GM12873 (cell line): Measurements from ENCODE around the gene FREM1.

Experiments
- TF ChIP-seq, protein P1 (sequence below): IDR thresholded peaks from 2 replicates; pipeline ENCODE4 v1.5.1; 2012; ENCODE audit warnings: low read depth, mild to moderate bottlenecking, moderate library complexity, low read length, control low read depth; ENCODE audit not compliant: insufficient read depth; ENCODE audit errors: missing control alignments

Gene FREM1

DNA sequence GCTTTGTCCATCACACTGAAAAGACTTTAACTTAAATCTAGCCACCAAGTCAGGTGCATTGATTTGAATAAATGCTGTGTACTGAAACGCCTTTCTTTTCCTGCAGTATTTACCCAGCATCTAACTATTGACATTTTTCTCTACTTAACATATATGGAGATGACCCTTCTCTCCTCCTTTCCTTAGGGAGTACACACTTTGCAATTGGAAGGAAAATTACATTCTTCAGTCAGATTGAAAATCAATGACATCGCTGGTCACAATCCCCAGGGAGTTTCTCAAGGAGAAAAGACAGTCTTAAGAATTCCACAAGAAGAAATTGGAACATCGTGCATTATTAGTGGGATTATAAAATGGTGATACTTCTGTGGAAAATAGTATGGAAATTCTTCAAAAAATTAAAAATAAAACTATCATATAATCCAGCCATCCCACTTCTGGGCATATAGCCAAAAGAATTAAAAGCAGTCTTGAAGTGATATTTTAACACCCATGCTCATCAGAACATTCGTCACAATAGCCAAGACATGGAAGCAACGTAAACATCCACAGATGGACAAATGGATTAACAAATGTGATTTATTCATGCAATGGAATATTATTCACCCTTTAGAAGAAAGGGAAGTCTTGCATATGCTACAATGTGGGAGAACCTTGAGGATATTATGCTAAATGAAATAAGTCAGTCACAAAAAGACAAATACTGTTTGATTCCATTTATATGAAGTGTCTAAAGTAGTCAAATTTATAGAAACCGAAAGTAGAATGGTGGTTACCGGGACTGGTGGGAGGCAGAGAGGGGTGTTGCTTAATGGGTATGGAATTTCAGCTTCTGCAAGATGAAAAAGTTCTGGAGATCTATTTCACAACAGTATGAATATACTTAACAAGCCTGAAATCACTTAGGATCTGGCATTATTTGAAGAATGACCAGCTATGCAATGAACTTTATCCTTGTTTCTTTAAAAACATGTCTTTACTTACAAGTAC is 14.3 kb upstream of the FREM1 start:
- TF ChIP-seq, protein P1, sequence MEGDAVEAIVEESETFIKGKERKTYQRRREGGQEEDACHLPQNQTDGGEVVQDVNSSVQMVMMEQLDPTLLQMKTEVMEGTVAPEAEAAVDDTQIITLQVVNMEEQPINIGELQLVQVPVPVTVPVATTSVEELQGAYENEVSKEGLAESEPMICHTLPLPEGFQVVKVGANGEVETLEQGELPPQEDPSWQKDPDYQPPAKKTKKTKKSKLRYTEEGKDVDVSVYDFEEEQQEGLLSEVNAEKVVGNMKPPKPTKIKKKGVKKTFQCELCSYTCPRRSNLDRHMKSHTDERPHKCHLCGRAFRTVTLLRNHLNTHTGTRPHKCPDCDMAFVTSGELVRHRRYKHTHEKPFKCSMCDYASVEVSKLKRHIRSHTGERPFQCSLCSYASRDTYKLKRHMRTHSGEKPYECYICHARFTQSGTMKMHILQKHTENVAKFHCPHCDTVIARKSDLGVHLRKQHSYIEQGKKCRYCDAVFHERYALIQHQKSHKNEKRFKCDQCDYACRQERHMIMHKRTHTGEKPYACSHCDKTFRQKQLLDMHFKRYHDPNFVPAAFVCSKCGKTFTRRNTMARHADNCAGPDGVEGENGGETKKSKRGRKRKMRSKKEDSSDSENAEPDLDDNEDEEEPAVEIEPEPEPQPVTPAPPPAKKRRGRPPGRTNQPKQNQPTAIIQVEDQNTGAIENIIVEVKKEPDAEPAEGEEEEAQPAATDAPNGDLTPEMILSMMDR: no peak

DNA sequence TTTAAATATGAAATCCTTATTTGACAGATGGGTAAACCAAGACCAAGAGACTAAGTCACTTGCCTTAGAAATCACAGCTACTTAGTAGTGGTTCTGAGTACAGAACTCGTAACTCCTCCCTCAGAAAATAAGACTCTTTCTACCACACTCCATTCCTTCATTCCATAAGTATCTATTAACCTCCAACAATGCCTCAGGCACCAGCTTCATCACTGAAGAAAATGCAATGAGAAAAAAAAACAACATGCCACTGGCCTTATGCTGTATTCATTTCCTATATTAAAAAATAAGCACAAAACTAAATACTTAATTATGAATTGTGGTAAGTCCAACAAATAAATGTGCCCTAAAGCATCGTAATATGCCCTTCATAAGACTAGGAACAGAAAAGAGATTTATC is 13.5 kb upstream of the FREM1 start:
- TF ChIP-seq, protein P1: no peak

DNA sequence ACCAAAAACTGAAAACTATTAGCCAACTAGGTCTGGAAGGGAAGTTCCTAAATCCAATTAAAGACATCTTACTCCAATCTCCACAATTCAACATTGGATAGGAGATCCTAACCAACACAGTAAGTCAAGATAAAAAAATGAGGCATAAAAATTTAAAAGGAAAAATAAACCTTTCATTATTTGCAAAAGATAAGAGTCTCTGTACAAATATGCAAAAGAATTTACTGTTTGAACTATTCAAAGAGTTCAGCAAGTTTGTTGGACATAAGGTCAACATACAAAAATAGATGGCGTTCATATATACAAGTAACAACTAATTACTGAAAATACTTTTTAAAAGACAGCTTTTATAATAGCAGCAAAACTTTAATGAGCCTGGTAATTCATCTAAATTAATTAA is 3.1 kb upstream of the FREM1 start:
- TF ChIP-seq, protein P1: no peak

DNA sequence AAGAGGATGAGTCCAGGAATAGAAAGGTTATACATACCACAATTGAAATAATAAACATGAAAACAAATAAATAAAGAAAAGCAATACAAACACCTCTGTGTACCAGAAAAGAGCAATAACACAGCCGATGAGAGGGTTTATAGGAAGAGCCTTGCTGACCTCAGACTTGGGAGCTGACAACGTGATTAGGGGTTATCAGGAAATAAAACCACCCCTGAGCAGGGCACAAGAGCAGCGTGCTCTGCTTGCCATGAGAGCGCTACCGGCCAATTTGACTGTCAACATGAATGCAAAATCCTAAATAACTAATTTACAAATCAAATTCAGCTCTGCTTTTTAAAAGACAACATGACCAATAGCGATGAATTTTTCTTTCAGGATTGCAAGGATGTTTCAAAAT is 2.6 kb upstream of the FREM1 start:
- TF ChIP-seq, protein P1: no peak

DNA sequence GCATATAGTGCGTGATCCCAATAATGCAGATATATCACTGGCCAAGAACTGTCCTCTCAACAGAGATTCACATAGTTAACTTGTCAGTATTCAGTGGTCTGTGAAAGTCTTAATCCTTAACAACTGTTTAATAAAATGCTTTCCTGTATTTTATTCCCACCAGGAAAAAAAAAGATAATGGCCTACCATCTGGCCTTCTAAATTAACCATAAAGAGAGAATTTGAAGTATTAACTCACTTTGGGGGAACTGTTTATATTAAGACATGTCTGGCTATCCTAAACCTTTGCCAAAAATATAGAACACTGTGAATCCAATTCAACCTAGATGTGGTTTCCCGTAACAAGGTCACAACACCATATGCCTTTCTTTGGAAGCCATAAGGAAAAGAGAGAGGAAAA is 818 bp upstream of the FREM1 start:
- TF ChIP-seq, protein P1: no peak

DNA sequence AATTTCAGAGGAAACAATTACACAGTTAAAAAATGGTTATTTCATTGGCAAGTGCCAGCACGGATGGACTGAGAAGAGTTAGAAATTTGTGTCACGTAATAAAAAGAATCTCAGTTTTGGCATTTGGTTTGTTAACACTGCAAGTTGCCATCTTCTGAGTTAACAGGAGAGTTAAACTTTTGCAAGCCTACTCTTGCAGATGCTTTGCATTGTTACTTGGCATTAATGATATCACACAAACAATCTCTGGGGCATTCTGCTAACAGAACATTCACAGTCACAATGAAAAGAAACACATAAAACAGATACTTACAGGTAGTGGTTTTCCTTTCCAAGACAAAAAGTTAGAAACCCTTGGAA is 647 bp downstream of the FREM1 start:
- TF ChIP-seq, protein P1: no peak

DNA sequence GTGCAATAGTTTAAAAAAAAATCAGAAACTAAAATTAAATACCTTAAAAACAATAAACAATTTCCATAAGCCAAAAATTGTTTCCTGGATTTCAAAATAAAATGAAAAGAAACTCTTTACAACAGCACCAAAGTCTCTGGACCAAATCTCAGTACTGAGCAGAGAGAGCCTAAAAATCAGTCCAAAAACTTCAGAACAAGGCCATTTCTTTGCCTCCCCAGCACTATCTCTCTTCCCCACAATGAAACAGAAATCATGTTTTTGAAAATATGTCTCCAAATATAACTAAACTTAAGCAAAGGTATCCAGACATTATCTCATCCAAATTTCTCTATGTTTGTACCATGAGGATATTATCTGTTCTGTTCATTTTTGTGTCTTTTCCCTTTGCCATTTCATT is 1.0 kb downstream of the FREM1 start:
- TF ChIP-seq, protein P1: no peak
